ENCODE data around the gene FREM3.

The FREM3 gene

GRCh38 chr4:143581331-143581946, 119.0 kb downstream of the FREM3 start:
- H3K9ac ChIP-seq (ENCODE audit: low read depth, low read length), result no peak overlapping the region
- no peak overlapping the region for H3K27ac ChIP-seq (ENCODE audit: low read length)
- H3K9me3 ChIP-seq (ENCODE audit: insufficient read depth, low read length, severe bottlenecking), result peaks cover 11% of the 10 kb centered on the region
- no peak overlapping the region for H3K4me2 ChIP-seq (ENCODE audit: insufficient read depth, low read length)
- no peak for TF ChIP-seq EZH2 (IDR thresholded peaks at IDR 0.05; ENCODE audit: borderline replicate concordance, low read depth, low read length, severe bottlenecking)
- peak; percentile 43 for TF ChIP-seq CTCF (IDR thresholded peaks at IDR 0.05; ENCODE audit: borderline replicate concordance, extremely low read depth, low read length, poor library complexity, severe bottlenecking)
- no peaks in the 10 kb centered on the region for H4K20me1 ChIP-seq (ENCODE audit: insufficient read depth, low read length)
- ATAC-seq (ENCODE audit: insufficient read depth, low read depth), result peak; percentile 49
- no peaks in the 10 kb centered on the region for H3K27me3 ChIP-seq (ENCODE audit: insufficient read depth, low read length, poor library complexity)
- H3K79me2 ChIP-seq (ENCODE audit: insufficient read depth, low read length), result no peaks in the 10 kb centered on the region
- no peaks in the 10 kb centered on the region for H3K4me1 ChIP-seq (ENCODE audit: insufficient read depth, low read length)
- H3K36me3 ChIP-seq (ENCODE audit: insufficient read depth, low read length), result no peaks in the 10 kb centered on the region
- peak overlapping the region; percentile 25; the same call in 1 of the 2 replicates for H2AFZ ChIP-seq (ENCODE audit: low read depth, low read length)
- peak; percentile 20 for DNase-seq
- no peak overlapping the region for H3K4me3 ChIP-seq (ENCODE audit: low read depth in 1 of 2, low read length in 2 of 2)

- H3K4me1 ChIP-seq (ENCODE audit: insufficient read depth, low read length), result no peaks in the 10 kb centered on the region
- TF ChIP-seq CTCF (IDR thresholded peaks at IDR 0.05; ENCODE audit: borderline replicate concordance, extremely low read depth, low read length, poor library complexity, severe bottlenecking) (no peak), EZH2 (IDR thresholded peaks at IDR 0.05; ENCODE audit: borderline replicate concordance, low read depth, low read length, severe bottlenecking) (no peak)
Measured at GRCh38 chr4:143575331-143575730, 125.1 kb downstream of the FREM3 start.

GRCh38 chr4:143564472-143564871, 136.0 kb downstream of the FREM3 start:
- Histone ChIP-seq H4K20me1 (ENCODE audit: insufficient read depth, low read length) (no peaks in the 10 kb centered on the region), H3K9me3 (ENCODE audit: insufficient read depth, low read length, severe bottlenecking) (no peaks in the 10 kb centered on the region)
- no peak for ATAC-seq (ENCODE audit: insufficient read depth, low read depth)

More at GRCh38 chr4:143575331-143575730, 125.1 kb downstream of the FREM3 start:
- Histone ChIP-seq H3K27ac (ENCODE audit: low read length) (no peak overlapping the region), H3K9ac (ENCODE audit: low read depth, low read length) (no peak overlapping the region), H2AFZ (ENCODE audit: low read depth, low read length) (no peak overlapping the region), H3K79me2 (ENCODE audit: insufficient read depth, low read length) (no peaks in the 10 kb centered on the region), H3K36me3 (ENCODE audit: insufficient read depth, low read length) (no peaks in the 10 kb centered on the region), H3K27me3 (ENCODE audit: insufficient read depth, low read length, poor library complexity) (no peaks in the 10 kb centered on the region), H3K4me2 (ENCODE audit: insufficient read depth, low read length) (no peak overlapping the region), H4K20me1 (ENCODE audit: insufficient read depth, low read length) (no peaks in the 10 kb centered on the region), H3K4me3 (ENCODE audit: low read depth in 1 of 2, low read length in 2 of 2) (no peak overlapping the region), H3K9me3 (ENCODE audit: insufficient read depth, low read length, severe bottlenecking) (no peaks in the 10 kb centered on the region)
- ATAC-seq (ENCODE audit: insufficient read depth, low read depth), result no peak
- DNase-seq, result no peak

More at GRCh38 chr4:143564472-143564871, 136.0 kb downstream of the FREM3 start:
- H3K4me2 ChIP-seq (ENCODE audit: insufficient read depth, low read length), result no peak overlapping the region
- no peak for DNase-seq
- no peak overlapping the region for H3K27ac ChIP-seq (ENCODE audit: low read length)
- no peaks in the 10 kb centered on the region for H3K79me2 ChIP-seq (ENCODE audit: insufficient read depth, low read length)
- no peaks in the 10 kb centered on the region for H3K36me3 ChIP-seq (ENCODE audit: insufficient read depth, low read length)
- H2AFZ ChIP-seq (ENCODE audit: low read depth, low read length), result no peak overlapping the region
- no peaks in the 10 kb centered on the region for H3K27me3 ChIP-seq (ENCODE audit: insufficient read depth, low read length, poor library complexity)
- no peak for TF ChIP-seq CTCF (IDR thresholded peaks at IDR 0.05; ENCODE audit: borderline replicate concordance, extremely low read depth, low read length, poor library complexity, severe bottlenecking)
- TF ChIP-seq EZH2 (IDR thresholded peaks at IDR 0.05; ENCODE audit: borderline replicate concordance, low read depth, low read length, severe bottlenecking), result no peak
- H3K4me1 ChIP-seq (ENCODE audit: insufficient read depth, low read length), result no peaks in the 10 kb centered on the region
- no peak overlapping the region for H3K9ac ChIP-seq (ENCODE audit: low read depth, low read length)
- H3K4me3 ChIP-seq (ENCODE audit: low read depth in 1 of 2, low read length in 2 of 2), result no peak overlapping the region

Data from DND-41 (cell line).